ENCODE measurements around the gene NEDD9. TPM values are rescaled to one million over a fixed set of nuclear protein-coding genes. Genes with fewer than 3 reads are reported as not detected.
A peak's percentile ranks its signal among the peaks of the same experiment; 100 is the strongest.

NEDD9 gene
- total and polyA plus RNA-seq, 2 of the 13 experiments (the other 11 are each of a cell fraction or from before 2014, with no cell fraction given), result 27.1 to 389 TPM

GRCh38 chr6:11201015-11201414, 31.5 kb downstream of the NEDD9 start (continued):
- TF ChIP-seq HMG20A (CRISPR knock-in tag; IDR thresholded peaks at IDR 0.05; ENCODE audit: borderline replicate concordance) (no peak), ZNF766 (CRISPR knock-in tag; IDR thresholded peaks at IDR 0.05; ENCODE audit: borderline replicate concordance) (no peak), SALL1 (CRISPR knock-in tag; IDR thresholded peaks at IDR 0.05) (peak; percentile 48; the same call in 1 of the 2 replicates), ZFP37 (CRISPR knock-in tag; IDR thresholded peaks at IDR 0.05; ENCODE audit: borderline replicate concordance) (no peak), POLR2A (IDR thresholded peaks at IDR 0.05; ENCODE audit: insufficient read depth in 1 of 2, low read depth in 2 of 2, low read length in 2 of 2) (peak in 1 of 2 experiments; percentile 68; a peak in 2 of 4 replicates), KLF11 (CRISPR knock-in tag; IDR thresholded peaks at IDR 0.05) (no peak), ZNF136 (CRISPR knock-in tag; IDR thresholded peaks at IDR 0.05; ENCODE audit: low read depth) (no peak), ZSCAN20 (CRISPR knock-in tag; IDR thresholded peaks at IDR 0.05; ENCODE audit: borderline replicate concordance) (no peak), ZFP91 (CRISPR knock-in tag; IDR thresholded peaks at IDR 0.05; ENCODE audit: borderline replicate concordance) (no peak), ZNF704 (CRISPR knock-in tag; IDR thresholded peaks at IDR 0.05; ENCODE audit: borderline replicate concordance) (no peak), ZNF101 (CRISPR knock-in tag; IDR thresholded peaks at IDR 0.05; ENCODE audit: borderline replicate concordance, low read depth) (no peak), TEF (CRISPR knock-in tag; IDR thresholded peaks at IDR 0.05) (no peak), ZBTB33 (CRISPR knock-in tag; IDR thresholded peaks at IDR 0.05) (no peak), ZNF770 (CRISPR knock-in tag; IDR thresholded peaks at IDR 0.05) (no peak), AGO2 (optimal IDR thresholded peaks at IDR 0.05; ENCODE audit: low read depth, low read length) (peak; percentile 39), ZNF256 (CRISPR knock-in tag; conservative IDR thresholded peaks at IDR 0.05) (no peak), SETDB1 (CRISPR knock-in tag; IDR thresholded peaks at IDR 0.05; ENCODE audit: borderline replicate concordance) (no peak), ZNF275 (CRISPR knock-in tag; IDR thresholded peaks at IDR 0.05; ENCODE audit: borderline replicate concordance) (no peak), HMG20B (CRISPR knock-in tag; conservative IDR thresholded peaks at IDR 0.05) (no peak), RXRA (CRISPR knock-in tag; IDR thresholded peaks at IDR 0.05) (no peak), EED (CRISPR knock-in tag; IDR thresholded peaks at IDR 0.05) (no peak)

Measured in HepG2 (cell line).